ENCODE data around the gene LRRK2. TPM values are rescaled to one million over a fixed set of nuclear protein-coding genes. Genes with fewer than 3 reads are reported as not detected.

The LRRK2 gene
- total and polyA plus RNA-seq, 2 of the 8 experiments (the other 6 are each of a cell fraction or from before 2014, with no cell fraction given) = 0.06 to 0.13 TPM

GRCh38 chr12:40343124-40343523 is 118.3 kb downstream of the LRRK2 start:
- H3K79me1 ChIP-seq (ENCODE audit: low read depth, low read length) = no peaks in the 10 kb centered on the region
- no peak overlapping the region for H3K18ac ChIP-seq (ENCODE audit: extremely low read depth, low read length)
- no peak overlapping the region for H2AFZ ChIP-seq (ENCODE audit: low read length)
- H3K27ac ChIP-seq (ENCODE audit: low read depth, low read length) = no peak overlapping the region
- TF ChIP-seq SP4 (IDR thresholded peaks at IDR 0.05; ENCODE audit: low read length) (no peak), MAFK (IDR thresholded peaks at IDR 0.05; ENCODE audit: low read depth, low read length) (no peak), SP1 (IDR thresholded peaks at IDR 0.05; ENCODE audit: low read depth, low read length) (no peak), GABPA (IDR thresholded peaks at IDR 0.05; ENCODE audit: borderline replicate concordance, insufficient read depth, low read length) (no peak)
- no peak overlapping the region for H3K4me2 ChIP-seq (ENCODE audit: insufficient read depth in 1 of 2, low read depth in 2 of 2, low read length in 2 of 2)
- H3K4me1 ChIP-seq (replicated peaks in 1 of 4; ENCODE audit: control insufficient read depth in 3 of 4, insufficient read depth in 4 of 4, low read length in 3 of 4) = no peaks in the 10 kb centered on the region
- no peak overlapping the region for H2BK12ac ChIP-seq (ENCODE audit: low read depth, low read length)
- no peak overlapping the region for H3K4me3 ChIP-seq (ENCODE audit: extremely low read depth in 1 of 4, insufficient read depth in 2 of 4, low read depth in 3 of 4, low read length in 4 of 4)
- H3K79me2 ChIP-seq (ENCODE audit: control insufficient read depth in 1 of 2, insufficient read depth in 2 of 2, low read length in 2 of 2) = no peaks in the 10 kb centered on the region
- no peak overlapping the region for H3K56ac ChIP-seq (replicated peaks; ENCODE audit: insufficient read length, low read depth, low read length)
- no peak overlapping the region for H3K4ac ChIP-seq (replicated peaks; ENCODE audit: insufficient read length, low read depth, low read length)
- POLR2A ChIA-PET (ENCODE audit: partially characterized antibody) = no interaction called here
- no peak for FAIRE-seq
- no peak overlapping the region for H3K23ac ChIP-seq (ENCODE audit: insufficient read length)
- 47% methylated on average over 4 of the region's 4 CpGs; no CpG with 5 or more reads in 1 of the 2 experiments for WGBS, 2 experiments (ENCODE audit: extremely low coverage in 1 of 2, insufficient coverage in 1 of 2, insufficient read length in 1 of 2, insufficient replicate concordance in 2 of 2, low coverage in 1 of 2, low lambda C conversion rate in 2 of 2, missing lambda C conversion rate in 1 of 2)
- H2BK120ac ChIP-seq (replicated peaks; ENCODE audit: low read depth, low read length) = no peak overlapping the region
- DNase-seq (ENCODE audit: low read depth in 1 of 2, low spot score in 2 of 2) = no peak
- H3K9ac ChIP-seq (replicated peaks in 1 of 4; ENCODE audit: extremely low read depth in 1 of 4, low read depth in 3 of 4, low read length in 3 of 4) = no peak overlapping the region
- H4K20me1 ChIP-seq (replicated peaks in 1 of 2; ENCODE audit: control insufficient read depth in 1 of 2, insufficient read depth in 2 of 2, low read length in 2 of 2) = no peaks in the 10 kb centered on the region
- no peak overlapping the region for H2BK15ac ChIP-seq (ENCODE audit: low read length)
- H2BK5ac ChIP-seq (ENCODE audit: low read depth, low read length) = no peak overlapping the region
- H2AK5ac ChIP-seq (ENCODE audit: low read depth, low read length) = no peak overlapping the region
- no peak overlapping the region for H4K91ac ChIP-seq (replicated peaks; ENCODE audit: insufficient read length, low read length)
- H3K14ac ChIP-seq (ENCODE audit: insufficient read length) = no peak overlapping the region
- no peaks in the 10 kb centered on the region for H3K36me3 ChIP-seq (ENCODE audit: control insufficient read depth in 2 of 4, insufficient read depth in 4 of 4, low read length in 3 of 4)
- no peaks in the 10 kb centered on the region for H3K23me2 ChIP-seq (ENCODE audit: low read depth, low read length)
- H4K5ac ChIP-seq (ENCODE audit: insufficient read length, low read depth, low read length) = no peak overlapping the region
- no peak overlapping the region for H2BK20ac ChIP-seq (ENCODE audit: low read length)
- H4K8ac ChIP-seq (ENCODE audit: extremely low read depth, insufficient read depth, low read length) = no peak overlapping the region
- H3K9me3 ChIP-seq (ENCODE audit: insufficient read depth in 2 of 2, low read depth in 1 of 2, low read length in 1 of 2) = no peaks in the 10 kb centered on the region
- CTCF ChIA-PET (ENCODE audit: partially characterized antibody) = interaction anchor here (1.0 kb wide), 1 partner anchor 9 kb away, joined by 3 read pairs; no protein-coding TSS in a partner anchor
- H3K27me3 ChIP-seq (replicated peaks in 1 of 4; ENCODE audit: control insufficient read depth in 3 of 4, extremely low read depth in 1 of 4, insufficient read depth in 3 of 4, low read length in 3 of 4) = no peaks in the 10 kb centered on the region
